GM23338 (cell line): ENCODE data around the gene ATXN3.

Source experiments
- CREB1 ChIP-seq: fragments of 250-450 bp; sonication (Bioruptor Pico); IDR thresholded peaks from 2 replicates; pipeline ENCODE4 v1.5.0; 2020; ENCODE audit warnings: low read depth, mild to moderate bottlenecking, moderate library complexity
- EZH2 ChIP-seq: fragments of 200-600 bp; sonication (generic); IDR thresholded peaks from one replicate; pipeline ENCODE4 v1.8.0; 2017; ENCODE audit warnings: antibody characterized with exemption, mild to moderate bottlenecking, low read depth; ENCODE audit not compliant: unreplicated experiment
- EZH2phosphoT487 ChIP-seq: fragments of 200-600 bp; sonication (generic); IDR thresholded peaks from one replicate; pipeline ENCODE4 v1.8.1; 2018; ENCODE audit warnings: antibody characterized with exemption; ENCODE audit not compliant: unreplicated experiment
- JUNB ChIP-seq: IDR thresholded peaks from one replicate; pipeline ENCODE4 v1.6.1; 2016; ENCODE audit warnings: antibody characterized with exemption; ENCODE audit not compliant: unreplicated experiment
- POLR2AphosphoS5 ChIP-seq: IDR thresholded peaks from 2 replicates; pipeline ENCODE4 v1.6.1; 2016; ENCODE audit warnings: antibody characterized with exemption, low read depth
- REST ChIP-seq: IDR thresholded peaks from one replicate; pipeline ENCODE4 v1.6.1; 2018; ENCODE audit warnings: antibody characterized with exemption; ENCODE audit not compliant: unreplicated experiment
- STAT1 ChIP-seq: IDR thresholded peaks from one replicate; pipeline ENCODE4 v1.6.1; 2016; ENCODE audit warnings: antibody characterized with exemption; ENCODE audit not compliant: unreplicated experiment
- TF ChIP-seq, protein P1 (sequence below), 2 experiments: fragments of 200-600 bp in 1 of 2; sonication (generic) in 1 of 2; conservative IDR thresholded peaks; 2 replicates each; pipeline versions ENCODE4 v1.5.1 to v1.6.1; 2016 to 2017; ENCODE audit warnings: antibody characterized with exemption in 2 of 2, low read depth in 2 of 2, mild to moderate bottlenecking in 2 of 2, moderate library complexity in 1 of 2

- TF ChIP-seq, protein P1, sequence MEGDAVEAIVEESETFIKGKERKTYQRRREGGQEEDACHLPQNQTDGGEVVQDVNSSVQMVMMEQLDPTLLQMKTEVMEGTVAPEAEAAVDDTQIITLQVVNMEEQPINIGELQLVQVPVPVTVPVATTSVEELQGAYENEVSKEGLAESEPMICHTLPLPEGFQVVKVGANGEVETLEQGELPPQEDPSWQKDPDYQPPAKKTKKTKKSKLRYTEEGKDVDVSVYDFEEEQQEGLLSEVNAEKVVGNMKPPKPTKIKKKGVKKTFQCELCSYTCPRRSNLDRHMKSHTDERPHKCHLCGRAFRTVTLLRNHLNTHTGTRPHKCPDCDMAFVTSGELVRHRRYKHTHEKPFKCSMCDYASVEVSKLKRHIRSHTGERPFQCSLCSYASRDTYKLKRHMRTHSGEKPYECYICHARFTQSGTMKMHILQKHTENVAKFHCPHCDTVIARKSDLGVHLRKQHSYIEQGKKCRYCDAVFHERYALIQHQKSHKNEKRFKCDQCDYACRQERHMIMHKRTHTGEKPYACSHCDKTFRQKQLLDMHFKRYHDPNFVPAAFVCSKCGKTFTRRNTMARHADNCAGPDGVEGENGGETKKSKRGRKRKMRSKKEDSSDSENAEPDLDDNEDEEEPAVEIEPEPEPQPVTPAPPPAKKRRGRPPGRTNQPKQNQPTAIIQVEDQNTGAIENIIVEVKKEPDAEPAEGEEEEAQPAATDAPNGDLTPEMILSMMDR (conservative IDR thresholded peaks at IDR 0.05; ENCODE audit: low read depth in 2 of 2): no peak
- TF ChIP-seq EZH2: no peak
- no peak for TF ChIP-seq POLR2AphosphoS5
- TF ChIP-seq STAT1: no peak
- TF ChIP-seq EZH2phosphoT487: no peak
- TF ChIP-seq JUNB: no peak
- no peak for TF ChIP-seq REST
- TF ChIP-seq CREB1 (CRISPR knock-in tag): no peak
Observed at GRCh38 chr14:92021523-92021922, 84.9 kb downstream of the ATXN3 start.
